ENCODE results near the gene ALOX15.
"Not testable (repeated sequence)": the region's sequence is repeated elsewhere in the genome, so short reads cannot be mapped to it uniquely, and the experiment has no call there.

DNA sequence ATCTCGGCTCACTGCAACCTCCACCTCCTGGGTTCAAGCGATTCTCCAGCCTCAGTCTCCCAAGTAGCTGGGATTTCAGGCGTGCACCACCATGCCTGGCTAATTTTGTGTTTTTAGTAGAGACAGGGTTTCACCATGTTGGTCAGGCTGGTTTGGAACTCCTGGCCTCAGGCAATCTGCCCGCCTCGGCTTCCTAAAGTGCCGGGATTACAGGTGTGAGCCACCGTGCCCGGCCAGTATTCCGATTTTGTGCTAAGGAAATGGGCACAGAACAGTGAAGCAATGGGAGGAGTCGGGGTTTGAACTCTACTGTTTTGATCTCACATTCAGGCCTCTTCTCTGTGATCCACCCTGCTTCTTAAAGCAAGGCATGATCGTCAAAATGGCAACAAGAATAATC lies 36.7 kb downstream of the ALOX15 start:
- TF ChIP-seq, protein P1, sequence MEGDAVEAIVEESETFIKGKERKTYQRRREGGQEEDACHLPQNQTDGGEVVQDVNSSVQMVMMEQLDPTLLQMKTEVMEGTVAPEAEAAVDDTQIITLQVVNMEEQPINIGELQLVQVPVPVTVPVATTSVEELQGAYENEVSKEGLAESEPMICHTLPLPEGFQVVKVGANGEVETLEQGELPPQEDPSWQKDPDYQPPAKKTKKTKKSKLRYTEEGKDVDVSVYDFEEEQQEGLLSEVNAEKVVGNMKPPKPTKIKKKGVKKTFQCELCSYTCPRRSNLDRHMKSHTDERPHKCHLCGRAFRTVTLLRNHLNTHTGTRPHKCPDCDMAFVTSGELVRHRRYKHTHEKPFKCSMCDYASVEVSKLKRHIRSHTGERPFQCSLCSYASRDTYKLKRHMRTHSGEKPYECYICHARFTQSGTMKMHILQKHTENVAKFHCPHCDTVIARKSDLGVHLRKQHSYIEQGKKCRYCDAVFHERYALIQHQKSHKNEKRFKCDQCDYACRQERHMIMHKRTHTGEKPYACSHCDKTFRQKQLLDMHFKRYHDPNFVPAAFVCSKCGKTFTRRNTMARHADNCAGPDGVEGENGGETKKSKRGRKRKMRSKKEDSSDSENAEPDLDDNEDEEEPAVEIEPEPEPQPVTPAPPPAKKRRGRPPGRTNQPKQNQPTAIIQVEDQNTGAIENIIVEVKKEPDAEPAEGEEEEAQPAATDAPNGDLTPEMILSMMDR (conservative IDR thresholded peaks at IDR 0.05 in 1 of 2, IDR thresholded peaks at IDR 0.05 in 1 of 2; ENCODE audit: extremely low read depth in 1 of 2, insufficient read depth in 1 of 2, low read depth in 1 of 2, low read length in 2 of 2), result not testable (repeated sequence)
- not testable (repeated sequence) for TF ChIP-seq EZH2 (IDR thresholded peaks at IDR 0.05; ENCODE audit: borderline replicate concordance, low read length)
